ENCODE measurements around the gene RPP30.
"Not testable (repeated sequence)": the region's sequence is repeated elsewhere in the genome, so short reads cannot be mapped to it uniquely, and the experiment has no call there.

RPP30 gene

GRCh38 chr10:90917968-90918318 is 46.2 kb downstream of the RPP30 start:
- DNase-seq: no peak

- DNase-seq: no peak
Measured at GRCh38 chr10:90919683-90920574, 48.2 kb downstream of the RPP30 start.

GRCh38 chr10:90920986-90921666 is 49.4 kb downstream of the RPP30 start, which contains the start of gene ANKRD1:
Gene ANKRD1 (minus strand): TSS chr10:90921087. CDS start chr10:90921027, 60 bp downstream.
- DNase-seq: no peak

- DNase-seq: no peak
Measured at GRCh38 chr10:90921906-90922305, 50.1 kb downstream of the RPP30 start.

- DNase-seq: no peak
Measured at GRCh38 chr10:90923111-90923731, 51.4 kb downstream of the RPP30 start.

GRCh38 chr10:90924552-90924951 is 52.8 kb downstream of the RPP30 start:
- no peak for DNase-seq

GRCh38 chr10:90925079-90926029 is 53.6 kb downstream of the RPP30 start:
- no peak for DNase-seq

GRCh38 chr10:90927293-90927692 is 55.5 kb downstream of the RPP30 start:
- no peak for DNase-seq

GRCh38 chr10:90929179-90929578 is 57.4 kb downstream of the RPP30 start:
- no peak for DNase-seq

GRCh38 chr10:90930070-90930837 is 58.5 kb downstream of the RPP30 start:
- no peak for DNase-seq

GRCh38 chr10:90930971-90931871 is 59.4 kb downstream of the RPP30 start:
- DNase-seq: no peak

GRCh38 chr10:90935581-90936275 is 64.0 kb downstream of the RPP30 start:
- DNase-seq: no peak

- no peak for DNase-seq
Measured at GRCh38 chr10:90936276-90936659, 64.5 kb downstream of the RPP30 start.

GRCh38 chr10:90937645-90938258 is 66.0 kb downstream of the RPP30 start:
- DNase-seq: no peak

- DNase-seq: no peak
Measured at GRCh38 chr10:90939116-90939515, 67.3 kb downstream of the RPP30 start.

GRCh38 chr10:90939648-90940047 is 67.9 kb downstream of the RPP30 start:
- no peak for DNase-seq

GRCh38 chr10:90942980-90943379 is 71.2 kb downstream of the RPP30 start:
- DNase-seq: not testable (repeated sequence)

GRCh38 chr10:90944749-90945148 is 73.0 kb downstream of the RPP30 start:
- DNase-seq: no peak

- DNase-seq: no peak
Measured at GRCh38 chr10:90945491-90946070, 73.8 kb downstream of the RPP30 start.
